NCI-H510A (cell line): ENCODE results near the gene TMEM106A.
"Not testable (repeated sequence)": the region's sequence is repeated elsewhere in the genome, so short reads cannot be mapped to it uniquely, and the experiment has no call there.

ENCODE experiments used
- DNase-seq: peaks from one replicate; lab custom pipeline; 2025; lab: John Stamatoyannopoulos, UW

Gene TMEM106A

DNA sequence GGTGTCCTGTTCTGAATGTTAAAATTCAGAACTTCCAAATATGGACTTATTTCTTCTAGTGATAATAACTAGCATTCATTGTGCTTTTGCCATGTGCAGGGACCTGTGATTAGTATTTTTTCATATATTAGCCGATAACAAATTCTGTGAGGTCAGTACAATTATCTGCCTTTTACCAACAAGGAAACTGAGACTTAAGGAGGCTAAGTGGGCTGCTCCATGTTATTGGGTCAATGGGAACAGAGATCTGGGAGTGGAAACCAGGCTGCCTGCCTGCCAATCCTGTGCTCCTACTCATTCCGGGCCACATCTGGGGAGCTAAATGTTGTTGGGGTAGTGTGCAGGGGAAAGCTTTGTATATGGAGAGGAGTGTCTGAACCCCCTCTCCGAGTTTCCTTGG is 3.7 kb downstream of the TMEM106A start:
- DNase-seq = no peak

DNA sequence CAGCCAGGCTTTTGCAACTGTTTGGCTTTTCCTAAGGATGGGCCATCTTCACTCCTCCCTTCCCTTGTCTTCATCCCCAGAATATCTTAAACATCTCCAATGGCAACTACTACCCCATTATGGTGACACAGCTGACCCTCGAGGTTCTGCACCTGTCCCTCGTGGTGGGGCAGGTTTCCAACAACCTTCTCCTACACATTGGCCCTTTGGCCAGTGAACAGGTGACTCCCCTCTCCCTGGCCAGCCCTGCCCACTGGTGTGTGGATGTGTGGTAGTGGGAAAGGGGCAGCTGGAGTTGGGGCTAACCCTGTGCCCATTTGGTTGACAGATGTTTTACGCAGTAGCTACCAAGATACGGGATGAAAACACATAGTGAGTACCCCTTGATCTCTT is 4.7 kb downstream of the TMEM106A start:
- DNase-seq = no peak

DNA sequence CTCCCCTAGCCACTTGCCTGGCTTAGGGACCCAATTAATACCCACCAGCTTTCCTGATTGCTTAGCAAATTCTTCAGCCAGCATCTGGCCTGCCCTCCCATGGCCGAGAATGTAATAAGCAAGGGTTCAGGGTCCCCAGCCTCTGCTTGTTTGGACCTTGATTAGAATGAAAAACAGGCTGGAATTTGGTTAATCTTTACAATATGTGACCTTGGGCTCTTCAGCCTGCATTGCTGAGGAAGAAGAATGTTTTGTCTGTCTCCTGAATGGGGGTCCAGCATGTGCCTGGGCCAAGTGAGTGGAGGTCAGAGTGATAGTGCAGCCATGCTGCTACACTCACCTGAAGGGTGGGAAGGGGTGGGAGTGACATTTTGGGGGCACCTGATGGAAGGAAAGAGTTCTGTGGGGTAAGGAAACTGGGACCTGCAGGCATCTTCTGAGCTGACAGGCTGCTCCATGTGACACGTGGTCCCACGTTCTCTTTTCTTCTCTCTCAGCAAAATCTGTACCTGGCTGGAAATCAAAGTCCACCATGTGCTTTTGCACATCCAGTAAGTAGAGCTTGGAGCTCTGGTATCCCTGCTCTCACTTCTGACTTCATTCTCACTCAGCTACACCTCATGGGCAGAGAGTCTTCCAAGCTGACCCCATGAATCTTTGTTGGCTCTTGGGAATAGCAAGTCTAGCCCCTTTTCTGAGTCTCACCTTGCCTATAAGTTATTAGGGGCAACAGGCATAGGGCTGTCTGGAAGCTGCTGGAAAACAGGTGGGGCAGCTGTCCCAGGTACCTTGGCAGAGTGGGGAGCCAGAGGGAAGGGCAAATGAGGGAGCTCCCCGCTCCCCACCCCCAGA is 5.3 kb downstream of the TMEM106A start:
- DNase-seq = no peak

DNA sequence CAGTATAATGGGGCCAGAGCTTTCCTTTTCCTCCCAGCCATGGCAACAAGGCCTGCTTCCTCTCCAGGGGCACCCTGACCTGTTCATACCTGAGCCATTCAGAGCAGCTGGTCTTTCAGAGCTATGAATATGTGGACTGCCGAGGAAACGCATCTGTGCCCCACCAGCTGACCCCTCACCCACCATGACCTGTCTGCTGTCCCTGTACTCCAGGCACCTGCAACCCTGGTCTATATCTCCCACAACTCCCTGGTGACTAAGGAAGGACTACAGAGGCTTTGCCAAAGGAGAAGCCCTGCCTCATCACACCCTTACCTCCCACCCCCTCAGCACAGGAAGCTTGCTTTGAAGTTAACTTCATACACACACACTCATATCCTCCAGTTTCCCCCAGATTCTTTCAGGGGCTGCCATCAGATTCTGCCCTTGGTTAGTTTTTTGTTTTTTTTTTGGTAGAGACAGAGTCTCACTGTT is 6.0 kb downstream of the TMEM106A start:
- DNase-seq = no peak

DNA sequence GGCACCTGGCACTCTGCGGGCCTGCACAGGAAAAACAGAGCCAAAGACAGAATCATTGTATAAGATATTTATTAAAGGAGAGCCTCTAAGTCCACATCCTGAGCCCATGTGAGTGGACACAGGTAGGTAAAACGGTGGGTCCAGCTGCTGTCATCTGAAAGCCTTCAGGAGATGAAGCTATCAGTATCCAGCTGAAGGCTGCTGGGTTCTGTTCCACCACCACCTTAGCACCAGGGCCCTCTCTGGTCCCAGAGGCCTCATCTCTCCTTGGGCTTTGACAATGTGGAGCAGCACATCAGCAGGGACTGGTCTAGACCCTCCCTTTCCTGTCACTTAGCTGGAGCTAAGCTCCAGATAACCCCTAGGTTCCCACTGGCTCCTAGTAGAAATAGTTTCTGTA is 7.3 kb downstream of the TMEM106A start:
- no peak for DNase-seq

DNA sequence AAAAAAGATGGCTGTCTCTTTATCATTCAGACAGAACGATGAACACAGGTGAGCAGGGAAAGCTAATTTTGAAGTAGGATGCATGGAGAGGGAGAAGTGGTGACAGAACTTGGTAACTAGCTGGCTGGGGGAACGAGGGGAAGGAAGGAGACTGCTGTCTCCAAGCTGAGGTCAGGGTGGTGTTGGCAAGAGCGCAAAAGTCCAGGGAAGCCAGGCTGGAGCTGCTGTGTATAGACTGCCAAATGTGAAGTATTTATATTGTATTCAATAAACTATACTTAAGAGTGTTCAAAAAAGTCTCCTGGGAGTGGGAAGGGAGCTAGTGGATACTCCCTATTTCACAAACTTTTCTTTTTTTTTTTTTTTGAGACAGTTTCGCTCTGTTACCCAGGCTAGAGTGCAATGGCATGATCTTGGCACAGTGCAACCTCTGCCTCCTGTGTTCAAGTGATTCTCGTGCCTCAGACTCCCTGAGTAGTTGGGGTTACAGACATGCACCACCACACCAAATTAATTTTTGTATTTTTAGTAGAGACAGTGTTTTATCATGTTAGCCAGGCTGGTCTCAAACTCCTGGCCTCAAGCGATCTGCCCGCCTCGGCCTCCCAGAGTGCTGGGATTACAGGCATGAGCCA is 8.2 kb downstream of the TMEM106A start:
- DNase-seq = no peak

DNA sequence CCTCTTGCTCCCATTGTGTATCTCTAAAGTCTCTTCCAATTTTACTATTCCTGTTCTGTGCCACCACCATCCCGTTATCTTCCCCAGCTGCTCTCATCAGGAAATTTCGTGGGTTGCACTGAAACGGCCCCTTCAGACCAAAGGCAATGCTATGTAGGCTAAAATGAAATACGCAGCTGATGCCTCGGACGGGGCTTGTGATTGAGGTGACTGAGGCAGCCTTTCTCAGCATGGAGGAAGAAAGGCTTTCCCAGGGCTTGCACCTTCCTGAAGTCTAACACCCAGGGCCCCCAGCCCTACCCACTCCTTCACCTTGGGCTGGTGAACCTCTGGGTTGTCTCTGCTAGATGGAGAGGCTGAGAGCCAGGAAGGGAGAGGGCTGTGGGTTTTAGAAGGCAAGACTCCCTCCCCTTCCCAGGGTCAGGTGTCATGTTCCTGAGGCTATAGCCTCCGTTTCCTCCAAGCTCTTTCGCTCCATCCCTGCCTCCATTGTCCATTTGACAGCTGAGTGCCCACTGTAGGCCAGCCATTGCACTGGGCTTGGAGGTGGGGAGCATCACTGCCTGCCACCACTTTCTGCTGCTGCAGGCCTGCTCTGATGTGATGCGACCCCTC is 8.9 kb downstream of the TMEM106A start:
- DNase-seq = no peak

DNA sequence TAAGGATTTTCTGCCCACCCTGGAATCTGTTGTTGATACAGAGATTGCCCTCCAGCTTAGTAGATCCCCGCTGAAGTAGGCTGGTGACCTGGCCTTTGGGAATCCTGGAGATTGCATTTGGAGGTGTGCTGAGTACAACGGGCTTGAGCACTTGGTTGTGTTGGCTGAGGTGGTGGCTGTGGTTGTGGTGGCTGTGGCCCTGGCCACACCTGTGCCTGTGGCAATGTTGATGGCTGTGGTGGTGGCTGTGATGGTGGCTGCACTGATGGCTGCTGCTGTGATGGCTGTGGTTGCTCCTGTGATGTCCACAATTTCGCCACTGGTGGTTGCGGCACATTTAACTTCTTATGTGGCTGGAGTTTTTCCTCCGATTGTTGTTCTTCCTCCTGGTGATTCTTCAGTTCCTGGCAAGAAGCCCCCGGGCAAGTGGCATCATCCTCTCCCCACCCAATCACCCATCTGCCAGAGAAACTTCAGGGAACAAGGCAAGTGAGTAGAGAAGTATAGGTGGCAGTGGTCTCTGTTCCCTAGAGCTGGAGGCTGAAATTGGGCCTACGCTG is 12.6 kb downstream of the TMEM106A start:
- DNase-seq = no peak

DNA sequence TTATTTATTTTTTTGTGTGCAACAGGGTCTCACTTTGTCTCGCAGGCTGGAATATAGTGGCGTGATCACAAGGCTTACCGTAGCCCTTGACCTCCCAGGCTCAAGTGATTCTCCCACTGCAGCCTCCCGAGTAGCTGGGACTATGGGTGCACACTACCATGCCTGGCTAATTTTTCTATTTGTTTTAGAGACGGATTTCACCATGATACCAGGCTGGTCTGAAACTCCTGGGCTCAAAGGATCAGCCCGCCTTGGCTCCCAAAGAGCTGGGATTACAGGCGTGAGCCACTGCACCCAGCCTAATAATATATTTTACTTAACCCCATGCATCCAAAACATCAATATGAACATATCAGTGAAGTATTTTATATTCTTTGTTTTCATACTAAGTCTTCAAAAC is 14.7 kb downstream of the TMEM106A start:
- no peak for DNase-seq

DNA sequence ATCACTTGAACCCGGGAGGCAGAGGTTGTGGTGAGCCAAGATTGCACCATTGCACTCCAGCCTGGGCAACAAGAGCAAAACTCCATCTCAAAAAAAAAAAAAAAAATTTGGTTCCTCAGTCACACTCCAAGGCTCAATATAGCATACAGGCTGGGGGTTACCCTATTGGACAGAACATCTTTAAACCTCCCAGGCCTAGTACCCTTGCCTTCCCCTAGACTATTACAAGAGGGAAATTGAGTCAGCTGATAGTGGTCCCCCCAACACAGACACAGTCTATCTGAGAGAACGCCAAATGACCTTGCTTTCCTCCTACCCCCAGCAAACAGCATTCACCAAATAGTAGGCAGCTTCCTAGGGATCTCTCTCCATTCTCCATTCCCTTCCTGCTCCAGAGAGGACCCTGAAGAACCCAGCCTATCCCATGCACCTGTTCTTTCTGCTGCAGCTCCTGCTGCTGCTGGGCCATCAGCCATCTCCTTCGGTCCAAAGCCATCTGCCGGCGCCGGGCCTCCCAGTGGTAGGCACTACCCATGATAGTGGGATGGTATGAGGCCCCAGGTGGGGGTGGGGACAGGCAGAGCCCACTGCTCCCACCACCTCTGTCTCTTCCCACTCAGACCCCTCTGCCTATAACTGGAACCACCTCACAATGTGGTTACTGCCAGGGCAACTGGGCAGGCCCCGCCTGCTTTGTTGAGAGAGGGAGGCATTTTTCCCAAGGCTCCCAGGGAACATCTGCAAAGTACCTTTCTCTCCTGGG is 16.5 kb downstream of the TMEM106A start, which contains the start of gene CCDC200:
Gene CCDC200, minus strand, starts transcription at position 604 of the 763 bp plus-strand sequence. Its CDS starts 69 bp downstream, at position 535.
- DNase-seq = not testable (repeated sequence)

DNA sequence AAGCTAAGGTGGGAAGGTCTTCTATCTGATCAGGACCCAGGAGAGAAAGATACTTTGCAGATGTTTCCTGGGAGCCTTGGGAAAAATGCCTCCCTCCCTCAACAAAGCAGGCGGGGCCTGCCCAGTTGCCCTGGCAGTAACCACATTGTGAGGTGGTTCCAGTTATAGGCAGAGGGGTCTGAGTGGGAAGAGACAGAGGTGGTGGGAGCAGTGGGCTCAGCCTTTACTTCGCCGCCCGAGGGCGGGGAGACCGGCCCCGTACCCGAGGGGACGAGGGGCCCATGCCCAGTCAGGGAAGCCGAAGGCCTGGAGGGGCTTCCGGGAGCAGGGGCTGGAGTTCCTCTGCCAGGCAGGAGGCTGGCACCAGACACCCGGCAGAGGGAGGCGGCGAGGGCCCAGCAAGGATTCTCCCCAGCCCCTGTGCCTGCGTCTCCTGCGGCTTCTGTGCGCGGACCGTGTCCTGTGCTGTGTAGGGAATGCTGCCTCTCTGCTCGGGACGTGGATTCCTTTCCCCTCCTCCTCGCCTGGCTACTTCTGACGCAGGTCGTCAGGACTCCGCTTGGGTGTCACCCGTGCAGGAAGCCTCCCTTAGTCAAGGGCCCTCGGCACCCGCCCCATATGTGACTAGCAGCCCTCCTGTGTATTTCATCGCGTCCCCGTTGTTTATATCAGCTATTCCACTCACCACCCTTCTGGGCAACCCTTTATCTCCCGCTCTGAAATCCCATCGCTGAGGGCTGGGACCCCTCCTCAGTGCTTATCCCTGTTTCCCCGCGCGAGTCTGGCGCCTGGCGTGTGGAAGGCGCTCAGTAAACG is 19.7 kb downstream of the TMEM106A start:
- not testable (repeated sequence) for DNase-seq

DNA sequence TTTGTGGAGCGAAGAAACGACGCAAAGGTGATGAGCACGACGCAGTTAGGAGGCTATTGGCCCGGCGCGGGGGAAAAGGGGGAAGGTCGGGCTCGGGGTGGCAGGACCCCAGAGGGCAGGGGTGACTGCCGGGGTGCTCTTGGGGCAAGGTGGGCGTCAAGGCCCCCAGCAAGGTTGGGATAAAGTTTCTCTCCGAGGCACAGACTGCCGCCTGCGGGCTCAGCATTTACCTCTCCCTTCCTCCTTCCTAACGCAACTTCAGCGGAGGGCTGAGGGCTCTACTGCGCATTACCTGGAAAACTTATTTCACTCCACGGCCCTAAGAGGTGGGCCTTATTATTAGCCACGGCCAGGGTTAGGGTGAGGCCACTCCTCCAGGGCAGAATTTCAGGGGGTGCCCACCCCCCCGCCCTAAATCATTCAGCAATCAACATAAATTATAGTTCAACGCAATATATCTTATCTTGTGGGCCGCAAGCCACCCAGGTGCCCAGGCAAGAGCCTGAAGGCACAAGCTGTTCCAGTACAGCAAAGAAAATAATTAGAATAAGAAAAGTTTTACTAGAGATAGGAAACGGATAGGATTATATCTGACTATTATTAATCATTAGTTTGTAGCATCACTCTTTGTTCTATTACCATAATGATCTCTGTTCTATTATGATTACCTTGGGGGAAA is 20.5 kb downstream of the TMEM106A start:
- DNase-seq = not testable (repeated sequence)

DNA sequence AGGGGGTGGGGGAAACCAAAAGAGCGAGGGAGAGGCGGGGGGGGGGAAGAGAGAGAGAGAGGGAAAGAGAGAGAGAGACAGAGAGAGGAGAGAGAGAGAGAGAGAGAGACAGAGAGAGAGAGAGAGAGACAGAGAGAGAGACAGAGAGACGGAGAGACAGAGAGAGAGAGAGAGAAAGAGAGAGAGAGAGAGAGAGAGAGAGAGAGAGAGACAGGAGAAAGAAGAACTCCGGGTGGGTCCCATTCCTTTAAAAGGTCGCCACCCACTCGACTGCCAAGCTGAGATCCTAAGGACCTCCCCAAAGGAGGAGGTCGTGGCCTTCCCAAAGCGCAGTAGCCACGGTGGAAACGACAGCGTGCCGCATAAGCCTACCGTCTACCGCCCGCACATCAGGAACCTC is 21.6 kb downstream of the TMEM106A start:
- not testable (repeated sequence) for DNase-seq

DNA sequence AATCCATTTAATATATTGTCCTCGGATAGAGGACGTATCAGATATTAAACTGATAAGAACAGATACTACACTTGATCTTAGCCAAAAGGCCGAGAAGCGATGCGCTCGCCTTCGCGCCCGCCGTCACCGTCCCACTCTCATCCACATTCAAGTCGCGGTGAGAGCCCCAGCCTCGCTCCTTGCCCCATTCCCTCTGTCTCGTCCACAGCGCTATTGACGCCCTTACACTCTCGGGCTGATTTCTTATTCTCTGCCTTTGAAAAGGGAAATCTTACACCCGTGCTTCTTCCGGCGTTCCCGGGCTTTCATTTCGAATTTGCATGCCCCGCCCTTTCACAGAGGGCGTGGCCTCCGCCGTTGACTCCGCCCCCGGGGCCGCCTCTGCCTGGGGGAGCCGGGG is 22.2 kb downstream of the TMEM106A start, which contains the start of gene RNU2-1:
Gene RNU2-1, minus strand, starts transcription at position 101 of the 400 bp plus-strand sequence.
- DNase-seq = not testable (repeated sequence)

DNA sequence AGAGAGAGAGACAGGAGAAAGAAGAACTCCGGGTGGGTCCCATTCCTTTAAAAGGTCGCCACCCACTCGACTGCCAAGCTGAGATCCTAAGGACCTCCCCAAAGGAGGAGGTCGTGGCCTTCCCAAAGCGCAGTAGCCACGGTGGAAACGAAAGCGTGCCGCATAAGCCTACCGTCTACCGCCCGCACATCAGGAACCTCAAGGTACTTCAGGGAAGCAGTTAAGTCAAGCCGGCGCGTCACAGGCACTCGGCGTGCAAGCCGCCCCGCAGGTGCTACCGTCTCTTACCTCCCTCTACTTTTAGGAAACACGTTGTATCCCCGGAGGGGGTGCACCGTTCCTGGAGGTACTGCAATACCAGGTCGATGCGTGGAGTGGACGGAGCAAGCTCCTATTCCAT is 27.9 kb downstream of the TMEM106A start:
- DNase-seq = not testable (repeated sequence)

DNA sequence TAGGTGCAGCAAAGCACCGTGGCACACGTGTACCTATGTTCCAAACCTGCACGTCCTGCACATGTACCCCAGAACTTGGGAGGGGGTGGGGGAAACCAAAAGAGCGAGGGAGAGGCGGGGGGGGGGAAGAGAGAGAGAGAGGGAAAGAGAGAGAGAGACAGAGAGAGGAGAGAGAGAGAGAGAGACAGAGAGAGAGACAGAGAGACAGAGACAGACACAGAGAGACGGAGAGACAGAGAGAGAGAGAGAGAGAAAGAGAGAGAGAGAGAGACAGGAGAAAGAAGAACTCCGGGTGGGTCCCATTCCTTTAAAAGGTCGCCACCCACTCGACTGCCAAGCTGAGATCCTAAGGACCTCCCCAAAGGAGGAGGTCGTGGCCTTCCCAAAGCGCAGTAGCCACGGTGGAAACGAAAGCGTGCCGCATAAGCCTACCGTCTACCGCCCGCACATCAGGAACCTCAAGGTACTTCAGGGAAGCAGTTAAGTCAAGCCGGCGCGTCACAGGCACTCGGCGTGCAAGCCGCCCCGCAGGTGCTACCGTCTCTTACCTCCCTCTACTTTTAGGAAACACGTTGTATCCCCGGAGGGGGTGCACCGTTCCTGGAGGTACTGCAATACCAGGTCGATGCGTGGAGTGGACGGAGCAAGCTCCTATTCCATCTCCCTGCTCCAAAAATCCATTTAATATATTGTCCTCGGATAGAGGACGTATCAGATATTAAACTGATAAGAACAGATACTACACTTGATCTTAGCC is 29.1 kb downstream of the TMEM106A start:
- not testable (repeated sequence) for DNase-seq

DNA sequence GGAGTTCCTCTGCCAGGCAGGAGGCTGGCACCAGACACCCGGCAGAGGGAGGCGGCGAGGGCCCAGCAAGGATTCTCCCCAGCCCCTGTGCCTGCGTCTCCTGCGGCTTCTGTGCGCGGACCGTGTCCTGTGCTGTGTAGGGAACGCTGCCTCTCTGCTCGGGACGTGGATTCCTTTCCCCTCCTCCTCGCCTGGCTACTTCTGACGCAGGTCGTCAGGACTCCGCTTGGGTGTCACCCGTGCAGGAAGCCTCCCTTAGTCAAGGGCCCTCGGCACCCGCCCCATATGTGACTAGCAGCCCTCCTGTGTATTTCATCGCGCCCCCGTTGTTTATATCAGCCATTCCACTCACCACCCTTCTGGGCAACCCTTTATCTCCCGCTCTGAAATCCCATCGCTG is 34.8 kb downstream of the TMEM106A start:
- DNase-seq = not testable (repeated sequence)
